HG03103 (cell line): ENCODE results near the gene SLC6A5.

Experiments used
- ATAC-seq: cut with Tn5 transposase; IDR thresholded peaks from one replicate; pipeline ENCODE4 v1.9.1; 2021; ENCODE audit warnings: low read depth; ENCODE audit not compliant: unreplicated experiment

The SLC6A5 gene

DNA sequence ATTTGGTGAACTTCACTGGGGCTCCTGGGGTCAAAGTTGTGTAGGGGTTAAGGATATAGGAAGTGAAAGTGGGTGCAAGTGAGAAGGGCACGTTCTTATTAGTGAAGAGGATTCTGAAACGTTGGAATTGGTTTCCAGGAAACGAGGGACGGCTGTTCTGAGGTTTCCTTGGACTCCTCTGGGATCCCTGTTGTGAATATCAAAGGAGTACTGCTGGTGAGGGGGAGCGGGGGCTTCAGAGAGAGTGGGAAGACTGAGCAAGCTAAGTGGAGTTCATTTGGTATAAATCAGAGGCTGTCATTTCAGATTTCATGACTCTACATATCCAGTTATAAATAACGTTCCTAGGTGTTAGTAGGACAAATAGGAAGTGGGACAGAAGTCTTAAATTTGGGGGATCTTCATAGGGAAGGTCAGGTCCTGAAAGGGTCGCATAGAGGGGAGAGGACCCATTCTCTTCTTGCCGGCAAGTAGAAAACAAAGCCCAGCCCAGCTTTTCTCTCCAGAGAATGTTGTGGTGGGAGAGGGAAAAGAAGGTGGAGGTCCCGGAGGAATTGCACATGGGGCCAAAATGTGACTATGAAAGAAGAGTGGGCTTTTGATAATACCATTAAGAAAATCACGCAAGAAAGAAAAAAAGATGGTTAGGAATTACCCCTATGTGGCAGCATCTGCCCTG is 68.9 kb downstream of the SLC6A5 start:
- no peak for ATAC-seq

GRCh38 chr11:20668844-20669819 is 69.7 kb downstream of the SLC6A5 start, which contains the start of gene NELL1:
Gene NELL1, plus strand, starts transcription at chr11:20669586.
- no peak for ATAC-seq

DNA sequence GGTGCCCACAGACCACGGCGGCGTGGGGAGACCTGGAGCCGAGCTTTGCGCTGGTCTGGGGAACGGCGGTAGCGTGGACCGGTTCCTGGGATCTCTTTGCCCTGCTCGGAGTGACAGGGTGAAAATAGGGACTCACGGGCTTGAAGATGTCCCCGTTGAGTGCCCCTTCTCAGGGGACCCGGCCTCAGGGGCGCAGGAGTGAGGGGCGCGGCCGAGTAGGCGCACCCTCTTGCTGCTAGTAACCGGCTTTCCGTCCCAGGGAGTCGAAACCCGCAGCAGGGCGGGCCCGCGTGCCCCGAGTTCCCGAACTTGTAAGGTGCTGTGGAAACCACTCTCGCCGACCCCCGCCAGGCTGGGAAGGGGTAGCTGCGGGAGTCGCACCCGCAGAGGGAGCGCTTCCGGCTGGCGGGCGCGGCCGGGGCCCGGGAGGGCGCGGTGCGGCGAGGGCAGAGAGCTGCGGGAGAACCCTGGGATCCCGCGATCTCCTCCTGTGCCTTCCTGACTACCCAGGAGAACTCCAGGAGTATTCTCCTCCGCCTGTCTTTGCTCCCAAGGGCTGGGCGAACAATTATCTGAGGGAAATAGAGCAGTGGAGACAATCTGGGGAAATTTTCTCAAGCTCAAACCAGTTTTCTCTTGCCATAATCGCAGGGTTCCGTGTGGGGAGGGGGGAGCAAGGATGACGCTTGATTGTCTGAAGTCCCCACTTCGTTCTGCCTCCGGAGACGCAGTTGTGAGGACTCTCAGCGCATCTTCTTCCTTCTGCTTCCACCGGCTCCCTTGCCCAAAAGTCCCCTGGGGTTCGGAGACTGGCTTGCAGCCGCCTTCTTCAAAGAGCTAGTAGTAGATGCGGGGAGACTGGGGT is 70.6 kb downstream of the SLC6A5 start:
- ATAC-seq: no peak

- no peak for ATAC-seq
Observed at GRCh38 chr11:20670932-20671403, 71.6 kb downstream of the SLC6A5 start.

GRCh38 chr11:20671856-20672546 is 72.6 kb downstream of the SLC6A5 start:
- no peak for ATAC-seq

DNA sequence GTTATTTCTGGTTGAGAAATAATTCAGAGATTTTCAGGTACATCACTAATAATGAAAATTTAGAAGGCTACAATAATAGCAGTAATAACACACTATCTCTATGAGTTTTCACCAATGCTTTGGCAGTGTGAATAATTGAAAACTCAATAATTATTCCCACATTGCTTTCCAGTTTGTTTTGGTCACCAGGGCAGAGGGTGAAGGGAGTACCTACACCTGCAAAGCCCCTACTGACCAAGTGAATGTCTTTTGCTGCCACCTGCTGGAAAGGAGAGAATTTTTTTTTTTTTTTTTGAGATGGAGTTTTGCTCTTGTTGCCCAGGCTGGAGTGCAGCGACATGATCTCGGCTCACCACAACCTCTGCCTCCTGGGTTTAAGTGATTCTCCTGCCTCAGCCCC is 73.2 kb downstream of the SLC6A5 start:
- ATAC-seq: no peak

- ATAC-seq: no peak
Observed at GRCh38 chr11:20676658-20677057, 77.2 kb downstream of the SLC6A5 start.

DNA sequence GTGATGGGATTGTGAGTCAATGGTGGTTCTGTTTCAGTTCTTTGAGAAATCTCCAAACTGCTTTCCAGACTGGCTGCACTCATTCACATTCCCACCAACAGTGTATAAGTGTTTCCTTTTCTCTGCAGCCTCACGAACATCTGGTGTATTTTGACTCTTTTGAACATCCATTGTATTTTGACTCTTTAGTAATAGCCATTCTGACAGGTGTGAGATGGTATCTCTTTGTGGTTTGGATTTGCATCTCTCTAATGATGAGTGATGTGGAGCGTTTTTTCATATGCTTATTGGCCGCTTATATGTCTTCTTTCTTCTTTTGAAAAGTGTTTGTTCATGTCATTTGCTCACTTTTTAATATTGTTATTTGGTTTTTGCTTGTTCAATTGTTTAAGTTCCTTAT is 89.4 kb downstream of the SLC6A5 start:
- ATAC-seq: no peak

DNA sequence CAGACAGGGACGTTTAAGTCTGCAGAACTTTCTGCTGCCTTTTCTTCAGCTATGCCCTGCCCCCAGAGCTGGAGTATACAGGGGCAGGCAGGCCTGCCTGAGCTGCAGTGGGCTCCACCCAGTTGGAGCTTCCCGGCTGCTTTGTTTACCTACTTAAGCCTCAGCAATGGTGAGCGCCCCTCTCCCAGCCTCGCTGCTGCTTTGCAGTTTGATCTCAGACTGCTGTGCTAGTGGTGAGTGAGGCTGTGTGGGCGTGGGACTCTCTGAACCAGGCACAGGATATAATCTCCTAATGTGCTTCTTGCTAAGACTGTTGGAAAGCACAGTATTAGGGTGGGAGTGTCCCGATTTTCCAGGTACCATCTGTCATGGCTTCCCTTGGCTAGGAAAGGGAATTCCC is 108.5 kb downstream of the SLC6A5 start:
- no peak for ATAC-seq
